ENCODE measurements around the gene CCL14. TPM values are rescaled to one million over a fixed set of nuclear protein-coding genes. Genes with fewer than 3 reads are reported as not detected.

CCL14 gene
- total and polyA plus RNA-seq, 2 of the 8 experiments (the other 6 are each of a cell fraction or from before 2014, with no cell fraction given), result not detected

GRCh38 chr17:36008998-36009665, 22.6 kb upstream of the CCL14 start:
- no peak for FAIRE-seq
- Histone ChIP-seq H3K79me1 (ENCODE audit: low read depth, low read length) (no peaks in the 10 kb centered on the region), H3K23me2 (ENCODE audit: low read depth, low read length) (no peaks in the 10 kb centered on the region), H3K56ac (replicated peaks; ENCODE audit: insufficient read length, low read depth, low read length) (no peak overlapping the region), H3K79me2 (ENCODE audit: control insufficient read depth in 1 of 2, insufficient read depth in 2 of 2, low read length in 2 of 2) (no peaks in the 10 kb centered on the region), H3K4me2 (ENCODE audit: insufficient read depth in 1 of 2, low read depth in 2 of 2, low read length in 2 of 2) (no peak overlapping the region), H3K9ac (replicated peaks in 1 of 4; ENCODE audit: extremely low read depth in 1 of 4, low read depth in 3 of 4, low read length in 3 of 4) (no peak overlapping the region), H2BK15ac (ENCODE audit: low read length) (no peak overlapping the region), H2BK120ac (replicated peaks; ENCODE audit: low read depth, low read length) (no peak overlapping the region), H3K9me3 (ENCODE audit: insufficient read depth in 2 of 2, low read depth in 1 of 2, low read length in 1 of 2) (peaks cover 22 to 41% of the 10 kb centered on the region in 2 experiments), H2AK5ac (ENCODE audit: low read depth, low read length) (no peak overlapping the region), H3K4me3 (ENCODE audit: extremely low read depth in 1 of 4, insufficient read depth in 2 of 4, low read depth in 3 of 4, low read length in 4 of 4) (no peak overlapping the region), H4K91ac (replicated peaks; ENCODE audit: insufficient read length, low read length) (no peak overlapping the region), H3K36me3 (ENCODE audit: control insufficient read depth in 2 of 4, insufficient read depth in 4 of 4, low read length in 3 of 4) (no peaks in the 10 kb centered on the region), H3K18ac (ENCODE audit: extremely low read depth, low read length) (no peak overlapping the region), H3K4me1 (replicated peaks in 1 of 4; ENCODE audit: control insufficient read depth in 3 of 4, insufficient read depth in 4 of 4, low read length in 3 of 4) (no peaks in the 10 kb centered on the region), H3K23ac (ENCODE audit: insufficient read length) (no peak overlapping the region), H2BK20ac (ENCODE audit: low read length) (no peak overlapping the region), H2AFZ (ENCODE audit: low read length) (no peak overlapping the region), H3K4ac (replicated peaks; ENCODE audit: insufficient read length, low read depth, low read length) (no peak overlapping the region), H4K20me1 (replicated peaks in 1 of 2; ENCODE audit: control insufficient read depth in 1 of 2, insufficient read depth in 2 of 2, low read length in 2 of 2) (no peaks in the 10 kb centered on the region), H4K8ac (ENCODE audit: extremely low read depth, insufficient read depth, low read length) (no peak overlapping the region), H2BK12ac (ENCODE audit: low read depth, low read length) (no peak overlapping the region), H3K27ac (ENCODE audit: low read depth, low read length) (no peak overlapping the region), H3K14ac (ENCODE audit: insufficient read length) (no peak overlapping the region), H3K27me3 (replicated peaks in 1 of 4; ENCODE audit: control insufficient read depth in 3 of 4, extremely low read depth in 1 of 4, insufficient read depth in 3 of 4, low read length in 3 of 4) (no peaks in the 10 kb centered on the region; a peak in 1 of 7 replicates), H4K5ac (ENCODE audit: insufficient read length, low read depth, low read length) (no peak overlapping the region), H2BK5ac (ENCODE audit: low read depth, low read length) (no peak overlapping the region)
- CTCF ChIA-PET (ENCODE audit: partially characterized antibody), result interaction anchor here (0.8 to 2.5 kb wide), 4 partner anchors 14 to 65 kb away, joined by 3 to 5 read pairs (median 4); no protein-coding TSS in a partner anchor
- TF ChIP-seq CTCF (IDR thresholded peaks at IDR 0.05; ENCODE audit: control extremely low read depth in 1 of 3, insufficient read depth in 1 of 3, low read depth in 1 of 3, low read length in 3 of 3) (peak; percentile 23 to 38 (median 32); a peak in 3 of 4 replicates), EP300 (IDR thresholded peaks at IDR 0.05; ENCODE audit: borderline replicate concordance in 1 of 2, low read depth in 2 of 2, low read length in 2 of 2) (no peak), RAD21 (IDR thresholded peaks at IDR 0.05 in 1 of 2, conservative IDR thresholded peaks at IDR 0.05 in 1 of 2; ENCODE audit: low read depth in 2 of 2, low read length in 2 of 2) (peak; percentile 25 to 29; a peak in 3 of 4 replicates)
- DNase-seq (ENCODE audit: low read depth in 1 of 2, low spot score in 2 of 2), result peak in 1 of 2 experiments; percentile 69
- POLR2A ChIA-PET (ENCODE audit: partially characterized antibody), result interaction anchor here (0.6 kb wide), 1 partner anchor 40 kb away, joined by 4 read pairs; no protein-coding TSS in a partner anchor
- WGBS, 2 experiments (ENCODE audit: extremely low coverage in 1 of 2, insufficient coverage in 1 of 2, insufficient read length in 1 of 2, insufficient replicate concordance in 2 of 2, low coverage in 1 of 2, low lambda C conversion rate in 2 of 2, missing lambda C conversion rate in 1 of 2), result 79% methylated on average over 14 of the region's 14 CpGs; no CpG with 5 or more reads in 1 of the 2 experiments
